HG02884 (cell line): ENCODE data around the gene SEMA4B.
"Not testable (repeated sequence)": the region's sequence is repeated elsewhere in the genome, so short reads cannot be mapped to it uniquely, and the experiment has no call there.

Experiments used
- ATAC-seq: cut with Tn5 transposase; IDR thresholded peaks from one replicate; pipeline ENCODE4 v1.9.1; 2021; ENCODE audit warnings: mild to moderate bottlenecking, moderate library complexity; ENCODE audit not compliant: unreplicated experiment

Gene SEMA4B

GRCh38 chr15:90201130-90201943 lies at the start of gene SEMA4B:
SEMA4B (plus strand) TSS chr15:90201330; CDS start chr15:90201579, 249 bp downstream.
- ATAC-seq, result peak; percentile 74

- no peak for ATAC-seq
Observed at GRCh38 chr15:90151989-90152645, 49.0 kb upstream of the SEMA4B start.

- no peak for ATAC-seq
Observed at GRCh38 chr15:90153658-90154057, 47.5 kb upstream of the SEMA4B start.

GRCh38 chr15:90154246-90154645 lies 46.9 kb upstream of the SEMA4B start:
- no peak for ATAC-seq

GRCh38 chr15:90154861-90155626 lies 46.1 kb upstream of the SEMA4B start:
- no peak for ATAC-seq

GRCh38 chr15:90159213-90159612 lies 41.9 kb upstream of the SEMA4B start:
- ATAC-seq, result no peak

- ATAC-seq, result no peak
Observed at GRCh38 chr15:90160781-90161727, 40.1 kb upstream of the SEMA4B start.

- ATAC-seq, result peak; percentile 63
Observed at GRCh38 chr15:90161950-90162361, 39.2 kb upstream of the SEMA4B start.

- no peak for ATAC-seq
Observed at GRCh38 chr15:90162956-90163355, 38.2 kb upstream of the SEMA4B start.

- not testable (repeated sequence) for ATAC-seq
Observed at GRCh38 chr15:90164239-90164638, 36.9 kb upstream of the SEMA4B start.

- ATAC-seq, result no peak
Observed at GRCh38 chr15:90165157-90165556, 36.0 kb upstream of the SEMA4B start.

- peak; percentile 67 for ATAC-seq
Observed at GRCh38 chr15:90165659-90166489, 35.3 kb upstream of the SEMA4B start.

- no peak for ATAC-seq
Observed at GRCh38 chr15:90167121-90167520, 34.0 kb upstream of the SEMA4B start.

GRCh38 chr15:90171623-90172022 lies 29.5 kb upstream of the SEMA4B start:
- ATAC-seq, result no peak

- no peak for ATAC-seq
Observed at GRCh38 chr15:90173372-90173771, 27.8 kb upstream of the SEMA4B start.

- ATAC-seq, result no peak
Observed at GRCh38 chr15:90174140-90174875, 26.8 kb upstream of the SEMA4B start.

GRCh38 chr15:90177012-90177411 lies 24.1 kb upstream of the SEMA4B start:
- no peak for ATAC-seq

GRCh38 chr15:90178468-90179435 lies 22.4 kb upstream of the SEMA4B start:
- ATAC-seq, result no peak
